Cardiac muscle cell (in vitro differentiated cells and primary cell): ENCODE results near the gene SELENOW. TPM values are rescaled to one million over a fixed set of nuclear protein-coding genes. Genes with fewer than 3 reads are reported as not detected.
"Not testable (repeated sequence)": the region's sequence is repeated elsewhere in the genome, so short reads cannot be mapped to it uniquely, and the experiment has no call there.

Experiments used
- DNase-seq, 2 donors: peaks; one replicate each; pipeline versions ENCODE4 v3.0.0 to v3.0.0-alpha.2; 2010 to 2017; ENCODE audit warnings: low read depth in 1 of 2, low spot score in 1 of 2
- H3K27ac ChIP-seq: fragments of 200-600 bp; sonication (generic); 2 replicates; pipeline ENCODE4 v1.5.1; 2016
- H3K27me3 ChIP-seq: fragments of 200-600 bp; sonication (generic); 2 replicates; pipeline ENCODE4 v1.6.0; 2016; ENCODE audit warnings: control low read depth
- H3K36me3 ChIP-seq: fragments of 200-600 bp; sonication (generic); 2 replicates; pipeline ENCODE4 v1.5.1; 2016; ENCODE audit warnings: control low read depth
- H3K4me1 ChIP-seq: fragments of 200-600 bp; sonication (generic); 2 replicates; pipeline ENCODE4 v1.8.1; 2017; ENCODE audit warnings: low read depth, mild to moderate bottlenecking, mixed run types
- H3K4me3 ChIP-seq: fragments of 200-600 bp; sonication (generic); 2 replicates; pipeline ENCODE4 v1.5.1; 2016; ENCODE audit warnings: mild to moderate bottlenecking
- H3K9me3 ChIP-seq: fragments of 200-600 bp; sonication (generic); 2 replicates; pipeline ENCODE4 v1.5.1; 2017; ENCODE audit warnings: low read depth, mild to moderate bottlenecking, control low read depth
- CTCF ChIP-seq: IDR thresholded peaks from 2 replicates; pipeline ENCODE4 v1.5.1; 2012; ENCODE audit warnings: low read depth, mild to moderate bottlenecking, low read length
- polyA plus RNA-seq: library from polyadenylated mRNA; unstranded; fragments of >200 nt; fragmentation: Nextera tagmentation; extraction: Ambion mirVana; gene quantifications from 2 replicates; pipeline ENCODE4 v1.2.1, GENCODE V29; 2016
- total RNA-seq: library from RNA; depleted of rRNA; stranded (reverse); fragments of >200 nt; gene quantifications from 2 replicates; pipeline ENCODE4 v1.2.3, GENCODE V29; 2016

Gene SELENOW
- total and polyA plus RNA-seq, 2 experiments from 2014 or later, result 1,194 to 2,152 TPM

GRCh38 chr19:47813995-47814328 is 35.5 kb downstream of the SELENOW start:
- Histone ChIP-seq H3K4me3 (no peak overlapping the region), H3K36me3 (no peaks in the 10 kb centered on the region), H3K9me3 (no peaks in the 10 kb centered on the region), H3K27me3 (no peaks in the 10 kb centered on the region), H3K4me1 (no peaks in the 10 kb centered on the region), H3K27ac (no peak overlapping the region)
- DNase-seq, result no peak
- no peak for TF ChIP-seq CTCF

- not testable (repeated sequence) for H3K9me3 ChIP-seq
Measured at GRCh38 chr19:47816270-47816669, 37.8 kb downstream of the SELENOW start.

GRCh38 chr19:47818221-47818620 is 39.7 kb downstream of the SELENOW start:
- not testable (repeated sequence) for H3K27ac ChIP-seq, H3K9me3 ChIP-seq, H3K36me3 ChIP-seq, H3K27me3 ChIP-seq, DNase-seq, H3K4me3 ChIP-seq
- H3K4me1 ChIP-seq, result peaks cover 11% of the 10 kb centered on the region

More at GRCh38 chr19:47816270-47816669, 37.8 kb downstream of the SELENOW start:
- H3K4me1 ChIP-seq, result peaks cover 11% of the 10 kb centered on the region
- not testable (repeated sequence) for H3K27ac ChIP-seq, H3K4me3 ChIP-seq, H3K36me3 ChIP-seq, DNase-seq, H3K27me3 ChIP-seq

GRCh38 chr19:47819858-47820257 is 41.4 kb downstream of the SELENOW start:
- Histone ChIP-seq H3K36me3 (no peaks in the 10 kb centered on the region), H3K4me1 (peaks cover 11% of the 10 kb centered on the region), H3K9me3 (no peaks in the 10 kb centered on the region), H3K4me3 (no peak overlapping the region), H3K27me3 (no peaks in the 10 kb centered on the region), H3K27ac (peak overlapping the region; percentile 69)
- peak in 1 of 2 donors; percentile 55 for DNase-seq
- no peak for TF ChIP-seq CTCF

GRCh38 chr19:47820410-47820809 is 41.9 kb downstream of the SELENOW start:
- peak overlapping the region; percentile 69 for H3K27ac ChIP-seq
- TF ChIP-seq CTCF, result no peak

GRCh38 chr19:47821460-47822020 is 43.0 kb downstream of the SELENOW start, which contains the start of gene CRX:
Gene CRX (plus strand): TSS chr19:47821937. CDS start chr19:47834444, 12,507 bp downstream.
- Histone ChIP-seq H3K36me3 (no peaks in the 10 kb centered on the region), H3K27ac (no peak within 1 kb of the TSS), H3K9me3 (no peaks in the 10 kb centered on the region), H3K27me3 (no peaks in the 10 kb centered on the region), H3K4me1 (peaks cover 11% of the 10 kb centered on the region), H3K4me3 (no peak within 1 kb of the TSS)
- no peak for DNase-seq
- TF ChIP-seq CTCF, result no peak

More at GRCh38 chr19:47820410-47820809, 41.9 kb downstream of the SELENOW start:
- Histone ChIP-seq H3K27me3 (no peaks in the 10 kb centered on the region), H3K4me3 (no peak overlapping the region), H3K9me3 (no peaks in the 10 kb centered on the region), H3K36me3 (no peaks in the 10 kb centered on the region), H3K4me1 (peaks cover 11% of the 10 kb centered on the region)
- no peak for DNase-seq
